Fibroblast of pulmonary artery (primary cell): ENCODE results near the gene SLC39A11.

Experiments used
- DNase-seq: peaks from one replicate; pipeline ENCODE4 v3.0.0-alpha.2; 2010; ENCODE audit warnings: low read depth
- H3K4me3 ChIP-seq: replicated peaks from 2 replicates; pipeline ENCODE4 v1.5.1; 2011; ENCODE audit warnings: low read depth, mild to moderate bottlenecking, control low read depth, low read length, moderate library complexity
- CTCF ChIP-seq: IDR thresholded peaks from 2 replicates; pipeline ENCODE4 v1.5.1; 2011; ENCODE audit warnings: mild to moderate bottlenecking, control low read depth, low read length, inconsistent platforms; ENCODE audit errors: missing control alignments

Gene SLC39A11

DNA sequence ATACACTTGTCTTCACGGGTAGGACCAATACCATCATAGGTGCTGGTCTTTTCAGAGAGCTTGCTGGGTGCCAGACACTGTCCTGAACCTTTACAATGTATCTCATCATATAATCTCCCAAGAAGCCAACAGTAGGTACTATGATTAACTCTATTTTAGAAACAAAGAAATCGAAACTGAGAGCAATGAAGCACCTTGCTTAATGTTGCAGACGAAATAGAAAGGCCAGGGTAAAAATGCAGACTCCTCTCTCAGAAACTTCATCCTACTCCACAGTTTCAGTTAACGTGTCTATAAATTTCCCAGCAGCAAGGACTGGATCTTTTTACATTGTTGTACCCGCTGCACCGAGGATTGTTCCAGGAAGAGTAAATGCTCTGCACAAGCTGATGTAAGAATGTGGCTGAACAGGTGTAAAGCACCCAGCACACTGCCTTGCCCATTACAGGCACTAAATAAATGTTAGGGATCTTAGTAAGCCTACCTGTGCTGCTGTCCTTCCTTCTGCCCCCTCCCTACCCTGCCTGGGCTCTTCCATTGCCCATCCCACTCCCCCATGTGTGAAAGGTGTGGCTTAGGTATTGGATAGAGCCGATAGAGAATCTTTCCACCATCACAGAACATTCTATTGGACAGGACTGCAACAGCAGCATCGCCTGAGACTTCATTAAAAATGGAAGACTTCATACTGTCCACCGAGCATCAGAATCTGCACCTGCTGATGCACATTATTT is 495.0 kb downstream of the SLC39A11 start:
- no peak for DNase-seq
- no peak for TF ChIP-seq CTCF

More for the DNA sequence above, 495.0 kb downstream of the SLC39A11 start:
- no peak overlapping the region for H3K4me3 ChIP-seq
